D721Med (cell line): ENCODE data around the gene ST8SIA6.

ENCODE experiments used
- DNase-seq: peaks from one replicate; pipeline ENCODE4 v3.0.0; 2011; ENCODE audit warnings: low spot score; ENCODE audit not compliant: insufficient read length
- FAIRE-seq: peaks from 2 replicates; lab custom pipeline; 2011; peaks lifted over from hg19 to GRCh38; lab: Jason Lieb, UNC
- TF ChIP-seq, protein P1 (sequence below): IDR thresholded peaks from 2 replicates; pipeline ENCODE4 v1.5.1; 2012; ENCODE audit warnings: mild to moderate bottlenecking, control low read depth; ENCODE audit not compliant: insufficient read depth; ENCODE audit errors: missing control alignments

Gene ST8SIA6

DNA sequence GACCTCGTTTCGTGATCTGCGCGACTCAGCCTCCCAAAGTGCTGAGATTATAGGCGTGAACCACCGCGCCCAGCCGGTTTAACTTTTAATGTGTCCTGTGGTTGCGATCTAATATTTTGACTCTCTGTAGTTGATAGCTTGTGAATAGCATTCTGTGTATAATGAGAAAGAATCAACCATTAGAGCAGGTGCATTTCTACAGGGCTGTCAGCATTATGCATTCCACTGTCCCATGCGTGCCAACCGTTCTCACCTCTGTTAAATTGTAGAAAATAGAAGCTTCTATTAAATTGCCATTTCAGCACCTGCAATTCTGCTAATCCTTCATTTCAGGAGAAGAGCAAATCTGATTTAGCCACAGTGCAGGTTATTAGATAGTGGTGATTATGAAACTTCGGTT, 164.6 kb downstream of the ST8SIA6 start:
- FAIRE-seq (no peak), DNase-seq (no peak)
- TF ChIP-seq, protein P1, sequence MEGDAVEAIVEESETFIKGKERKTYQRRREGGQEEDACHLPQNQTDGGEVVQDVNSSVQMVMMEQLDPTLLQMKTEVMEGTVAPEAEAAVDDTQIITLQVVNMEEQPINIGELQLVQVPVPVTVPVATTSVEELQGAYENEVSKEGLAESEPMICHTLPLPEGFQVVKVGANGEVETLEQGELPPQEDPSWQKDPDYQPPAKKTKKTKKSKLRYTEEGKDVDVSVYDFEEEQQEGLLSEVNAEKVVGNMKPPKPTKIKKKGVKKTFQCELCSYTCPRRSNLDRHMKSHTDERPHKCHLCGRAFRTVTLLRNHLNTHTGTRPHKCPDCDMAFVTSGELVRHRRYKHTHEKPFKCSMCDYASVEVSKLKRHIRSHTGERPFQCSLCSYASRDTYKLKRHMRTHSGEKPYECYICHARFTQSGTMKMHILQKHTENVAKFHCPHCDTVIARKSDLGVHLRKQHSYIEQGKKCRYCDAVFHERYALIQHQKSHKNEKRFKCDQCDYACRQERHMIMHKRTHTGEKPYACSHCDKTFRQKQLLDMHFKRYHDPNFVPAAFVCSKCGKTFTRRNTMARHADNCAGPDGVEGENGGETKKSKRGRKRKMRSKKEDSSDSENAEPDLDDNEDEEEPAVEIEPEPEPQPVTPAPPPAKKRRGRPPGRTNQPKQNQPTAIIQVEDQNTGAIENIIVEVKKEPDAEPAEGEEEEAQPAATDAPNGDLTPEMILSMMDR = no peak

DNA sequence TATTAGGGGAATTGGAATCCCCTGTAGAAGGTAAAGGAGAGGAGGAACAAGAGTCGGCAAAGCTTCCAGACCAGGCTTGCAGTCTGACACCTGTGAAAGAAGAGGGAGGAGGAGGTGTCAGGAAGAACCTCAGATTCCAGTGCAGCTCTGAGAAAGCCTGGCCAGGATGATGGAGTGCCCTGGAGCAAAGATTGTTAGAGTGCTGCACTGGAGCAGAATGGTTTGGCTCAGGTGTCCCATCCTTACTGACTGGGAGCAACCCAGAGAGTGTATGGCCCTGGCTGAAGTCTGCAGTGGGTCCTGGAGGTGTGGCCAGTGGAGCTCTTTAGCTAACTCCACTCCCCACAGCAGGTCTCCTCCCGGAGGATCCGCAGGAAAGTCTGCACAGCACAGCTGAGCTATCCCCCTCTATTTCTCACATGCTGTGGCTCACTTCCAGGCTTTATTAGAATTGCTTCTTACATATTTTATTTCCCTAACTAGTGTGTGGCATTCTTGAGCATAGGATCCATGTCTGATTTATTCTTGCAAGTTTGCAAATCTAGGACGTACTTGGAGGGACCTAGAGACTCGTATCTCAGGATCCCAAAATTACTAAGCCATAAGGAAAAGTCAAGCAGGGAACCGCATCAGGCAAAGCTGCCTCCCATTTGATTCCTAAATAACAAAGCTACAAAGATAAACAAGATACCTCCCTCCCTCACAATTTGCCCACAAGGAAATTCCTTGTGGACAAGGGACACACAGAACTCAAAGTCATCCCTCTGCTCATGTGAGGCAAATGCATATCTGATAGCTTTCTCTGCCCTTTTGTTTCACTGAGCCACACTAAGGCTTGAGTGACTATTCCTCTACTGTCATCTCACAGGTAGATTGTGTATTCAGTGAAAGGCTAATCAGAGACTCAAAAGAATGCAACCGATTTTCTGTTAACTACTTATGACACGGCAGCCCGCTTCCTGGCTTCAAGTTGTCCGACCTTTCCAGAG, 167.5 kb downstream of the ST8SIA6 start:
- FAIRE-seq (no peak), DNase-seq (no peak)
- TF ChIP-seq, protein P1 = no peak

DNA sequence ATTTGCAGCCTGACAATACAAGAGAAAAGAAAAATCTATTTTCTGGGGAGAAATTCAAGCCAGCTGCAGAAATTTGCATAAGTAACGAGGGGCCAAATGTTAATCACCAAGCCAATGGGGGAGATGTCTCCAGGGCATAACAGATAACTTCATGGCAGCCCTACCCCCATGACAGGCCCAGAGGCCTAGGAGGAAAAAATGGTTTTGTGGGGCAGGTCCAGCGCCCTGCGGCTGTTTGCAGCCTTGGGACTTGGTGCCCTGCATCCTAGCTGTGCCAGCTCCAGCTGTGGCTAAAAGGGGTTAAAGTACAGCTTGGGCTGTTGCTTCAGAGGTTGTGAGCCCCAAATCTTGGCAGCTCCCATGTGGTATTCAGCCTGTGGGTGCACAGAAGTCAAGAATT, 172.1 kb downstream of the ST8SIA6 start:
- no peak for DNase-seq
- TF ChIP-seq, protein P1 = no peak
- FAIRE-seq = no peak

DNA sequence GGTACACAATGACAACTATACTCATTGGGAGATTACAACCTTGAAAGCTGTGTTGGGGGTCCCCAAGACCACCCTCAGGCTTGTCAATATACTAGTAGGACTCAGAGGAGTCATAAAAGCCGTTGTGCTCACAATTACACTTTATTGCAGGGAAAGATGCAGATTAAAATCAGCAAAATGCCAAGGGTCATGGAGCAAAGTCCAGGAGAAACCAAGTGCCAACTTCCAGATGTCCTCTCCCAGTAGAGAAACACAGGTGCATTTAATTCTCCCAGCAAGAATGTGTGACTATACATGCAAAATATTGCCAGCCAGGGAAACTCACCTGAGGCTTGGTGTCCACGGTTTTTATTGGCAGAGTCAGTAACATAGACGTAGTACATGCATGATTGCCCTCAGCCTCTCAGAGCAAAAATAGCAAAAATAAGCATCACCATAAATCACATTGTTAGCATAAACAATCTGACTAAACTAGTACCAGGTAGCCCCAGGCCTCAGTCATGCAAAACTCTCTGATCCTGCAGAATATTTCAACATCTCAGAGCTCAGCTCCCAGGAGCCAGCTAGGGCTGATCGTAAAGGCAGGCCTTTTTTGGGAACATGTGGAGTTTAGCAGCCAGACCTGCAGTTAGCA, 175.7 kb downstream of the ST8SIA6 start:
- DNase-seq = no peak

DNA sequence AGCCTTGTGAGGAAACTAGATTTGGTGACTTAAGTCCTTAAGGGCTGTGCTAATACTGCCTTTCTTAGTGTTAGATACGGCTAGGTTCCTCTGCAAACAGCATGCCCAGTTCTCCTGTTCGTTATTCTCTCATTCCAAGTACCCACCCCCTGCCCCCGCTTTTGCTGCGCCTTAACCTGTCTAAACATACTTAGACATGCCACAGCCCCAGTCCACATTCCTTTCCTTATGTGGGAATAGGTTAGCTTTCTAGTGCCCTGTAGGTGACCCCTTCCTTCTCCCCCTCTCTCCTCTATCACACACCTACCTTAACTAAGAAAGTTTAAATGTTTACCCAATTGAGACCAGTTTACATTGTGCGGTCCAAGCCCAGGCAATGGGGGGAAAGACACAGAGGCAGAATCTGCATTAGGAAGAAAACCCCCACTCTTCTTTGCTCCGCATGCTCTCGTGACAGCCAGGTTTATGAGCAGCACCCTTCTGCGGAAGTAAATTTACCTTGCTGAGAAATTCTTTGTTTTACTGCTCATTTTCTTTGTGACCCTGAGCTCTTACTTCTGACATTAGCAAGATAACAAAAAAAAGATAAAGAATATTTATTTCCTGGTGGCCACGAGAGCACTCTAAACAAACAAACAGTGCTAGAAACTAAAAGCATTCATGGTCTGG, 177.5 kb downstream of the ST8SIA6 start:
- FAIRE-seq (no peak), DNase-seq (no peak)

More for the DNA sequence above, 175.7 kb downstream of the ST8SIA6 start:
- TF ChIP-seq, protein P1 = no peak
- no peak for FAIRE-seq

DNA sequence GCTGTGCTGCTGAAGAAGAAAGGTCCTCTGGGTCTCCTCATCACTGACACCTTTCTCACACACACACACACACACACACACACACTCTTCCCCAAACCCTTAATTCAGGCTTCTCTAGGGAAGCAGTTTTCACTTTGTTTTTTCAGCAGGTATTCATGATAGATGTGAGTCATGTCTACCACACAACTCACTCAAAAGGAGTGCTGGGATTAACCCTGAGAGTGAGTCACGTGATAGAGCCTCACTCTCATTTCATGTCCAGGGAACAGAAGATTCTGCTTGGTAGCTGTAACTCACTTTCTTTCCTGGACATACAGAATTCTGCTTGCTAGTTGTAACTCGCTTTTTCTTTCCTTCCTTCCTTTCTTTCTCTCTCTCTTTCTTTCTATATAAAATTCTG, 181.0 kb downstream of the ST8SIA6 start:
- FAIRE-seq = no peak
- DNase-seq = no peak
- TF ChIP-seq, protein P1 = no peak

More for the DNA sequence above, 177.5 kb downstream of the ST8SIA6 start:
- TF ChIP-seq, protein P1 = no peak
